ENCODE results near the gene CA11. TPM values are rescaled to one million over a fixed set of nuclear protein-coding genes. Genes with fewer than 3 reads are reported as not detected.

CA11 gene
- total RNA-seq, 1 donor from 2014 or later: 1.7 TPM

DNA sequence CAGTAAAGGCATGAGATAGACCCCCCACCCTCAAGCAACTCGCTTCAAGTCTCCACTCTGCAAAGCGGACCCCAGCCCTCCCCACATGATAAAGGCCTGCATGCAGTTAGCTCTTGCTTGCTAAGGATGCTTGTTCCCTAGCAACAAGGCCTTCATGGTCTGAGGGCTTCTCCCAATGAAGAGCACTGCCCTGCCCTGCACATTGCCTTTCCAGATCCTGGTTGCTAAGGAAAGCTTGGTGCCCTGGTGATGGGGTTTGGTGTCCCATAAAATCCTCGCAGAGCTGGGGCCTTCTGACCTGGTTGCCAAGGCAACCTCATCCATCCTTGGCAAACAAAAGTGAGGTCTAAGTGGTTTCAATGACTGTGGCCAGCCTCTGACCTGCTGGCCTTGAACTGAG lies 14.8 kb downstream of the CA11 start:
- ATAC-seq: no peak
- DNase-seq (ENCODE audit: low spot score): no peak

DNA sequence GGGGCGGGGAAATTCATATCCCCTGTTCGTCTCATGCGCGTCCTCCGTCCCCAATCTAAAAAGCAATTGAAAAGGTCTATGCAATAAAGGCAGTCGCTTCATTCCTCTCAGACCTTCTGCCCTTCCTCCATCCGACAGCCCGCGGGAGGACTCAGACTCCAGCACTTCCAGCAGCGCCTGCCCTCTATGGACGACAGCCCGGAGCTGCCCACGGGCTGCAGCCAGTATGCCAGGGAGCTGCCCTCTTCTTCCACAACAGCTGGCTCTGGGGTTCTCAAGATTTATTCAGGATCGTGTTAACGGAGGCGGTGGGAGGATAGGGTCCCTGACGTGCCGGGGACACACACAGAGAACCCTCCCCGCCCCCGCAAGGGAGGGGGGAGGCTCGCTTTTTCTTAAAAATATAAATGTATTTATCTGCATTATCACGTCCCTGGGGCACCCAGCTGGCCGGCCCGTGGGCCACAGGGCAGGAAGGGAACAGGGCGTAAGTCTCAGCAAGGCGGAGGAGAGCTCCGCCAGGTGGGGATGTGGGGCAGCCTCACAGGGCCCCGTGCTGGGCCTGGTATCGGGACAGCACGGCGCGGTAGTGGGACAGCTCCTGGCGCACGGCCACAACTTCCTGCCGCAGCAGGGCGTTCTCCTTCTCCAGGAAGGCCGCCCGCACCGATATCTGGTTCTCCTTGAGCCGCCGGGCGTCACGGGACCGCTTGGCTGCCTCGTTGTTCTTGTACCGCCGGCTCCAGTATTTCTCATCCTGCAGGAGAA lies 15.5 kb downstream of the CA11 start:
- ATAC-seq: no peak
- peak; percentile 72 for DNase-seq (ENCODE audit: low spot score)

DNA sequence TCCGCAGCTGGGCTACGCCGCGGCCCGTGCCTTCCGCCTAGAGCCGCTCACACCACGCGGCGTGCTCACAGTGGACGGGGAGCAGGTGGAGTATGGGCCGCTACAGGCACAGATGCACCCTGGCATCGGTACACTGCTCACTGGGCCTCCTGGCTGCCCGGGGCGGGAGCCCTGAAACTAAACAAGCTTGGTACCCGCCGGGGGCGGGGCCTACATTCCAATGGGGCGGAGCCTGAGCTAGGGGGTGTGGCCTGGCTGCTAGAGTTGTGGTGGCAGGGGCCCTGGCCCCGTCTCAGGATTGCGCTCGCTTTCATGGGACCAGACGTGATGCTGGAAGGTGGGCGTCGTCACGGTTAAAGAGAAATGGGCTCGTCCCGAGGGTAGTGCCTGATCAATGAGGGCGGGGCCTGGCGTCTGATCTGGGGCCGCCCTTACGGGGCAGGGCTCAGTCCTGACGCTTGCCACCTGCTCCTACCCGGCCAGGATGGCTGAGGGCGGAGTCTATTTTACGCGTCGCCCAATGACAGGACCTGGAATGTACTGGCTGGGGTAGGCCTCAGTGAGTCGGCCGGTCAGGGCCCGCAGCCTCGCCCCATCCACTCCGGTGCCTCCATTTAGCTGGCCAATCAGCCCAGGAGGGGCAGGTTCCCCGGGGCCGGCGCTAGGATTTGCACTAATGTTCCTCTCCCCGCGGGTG lies 16.2 kb downstream of the CA11 start:
- ATAC-seq: peak; percentile 30
- peak; percentile 70 for DNase-seq (ENCODE audit: low spot score)

DNA sequence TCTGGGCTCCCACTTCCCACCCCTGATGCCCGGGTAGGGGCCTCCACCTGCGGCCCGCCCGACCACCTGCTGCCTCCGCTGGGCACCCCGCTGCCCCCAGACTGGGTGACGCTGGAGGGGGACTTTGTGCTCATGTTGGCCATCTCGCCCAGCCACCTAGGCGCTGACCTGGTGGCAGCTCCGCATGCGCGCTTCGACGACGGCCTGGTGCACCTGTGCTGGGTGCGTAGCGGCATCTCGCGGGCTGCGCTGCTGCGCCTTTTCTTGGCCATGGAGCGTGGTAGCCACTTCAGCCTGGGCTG lies 16.7 kb downstream of the CA11 start:
- DNase-seq (ENCODE audit: low spot score): no peak
- ATAC-seq: no peak

DNA sequence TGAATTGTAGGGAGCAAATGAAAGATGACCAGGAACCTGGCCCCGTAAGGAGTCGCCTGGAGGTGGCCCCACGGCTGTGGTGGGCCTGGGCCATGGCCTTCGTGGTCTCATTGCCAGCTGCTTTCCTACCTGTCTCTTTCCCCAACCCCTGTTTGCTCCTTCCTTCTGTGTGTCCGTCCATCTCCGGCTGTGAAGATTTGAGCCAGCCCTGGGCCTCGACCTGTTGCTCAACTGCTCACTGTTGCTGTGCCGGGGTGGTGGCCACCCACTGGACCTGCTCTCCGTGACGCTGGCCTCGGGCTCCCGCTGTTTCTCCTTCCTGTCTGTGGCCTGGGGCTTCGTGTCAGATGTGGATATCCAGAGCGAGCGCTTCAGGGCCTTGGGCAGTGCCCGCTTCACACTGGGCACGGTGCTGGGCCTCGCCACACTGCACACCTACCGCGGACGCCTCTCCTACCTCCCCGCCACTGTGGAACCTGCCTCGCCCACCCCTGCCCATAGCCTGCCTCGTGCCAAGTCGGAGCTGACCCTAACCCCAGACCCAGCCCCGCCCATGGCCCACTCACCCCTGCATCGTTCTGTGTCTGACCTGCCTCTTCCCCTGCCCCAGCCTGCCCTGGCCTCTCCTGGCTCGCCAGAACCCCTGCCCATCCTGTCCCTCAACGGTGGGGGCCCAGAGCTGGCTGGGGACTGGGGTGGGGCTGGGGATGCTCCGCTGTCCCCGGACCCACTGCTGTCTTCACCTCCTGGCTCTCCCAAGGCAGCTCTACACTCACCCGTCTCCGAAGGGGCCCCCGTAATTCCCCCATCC lies 17.3 kb downstream of the CA11 start:
- no peak for DNase-seq (ENCODE audit: low spot score)

DNA sequence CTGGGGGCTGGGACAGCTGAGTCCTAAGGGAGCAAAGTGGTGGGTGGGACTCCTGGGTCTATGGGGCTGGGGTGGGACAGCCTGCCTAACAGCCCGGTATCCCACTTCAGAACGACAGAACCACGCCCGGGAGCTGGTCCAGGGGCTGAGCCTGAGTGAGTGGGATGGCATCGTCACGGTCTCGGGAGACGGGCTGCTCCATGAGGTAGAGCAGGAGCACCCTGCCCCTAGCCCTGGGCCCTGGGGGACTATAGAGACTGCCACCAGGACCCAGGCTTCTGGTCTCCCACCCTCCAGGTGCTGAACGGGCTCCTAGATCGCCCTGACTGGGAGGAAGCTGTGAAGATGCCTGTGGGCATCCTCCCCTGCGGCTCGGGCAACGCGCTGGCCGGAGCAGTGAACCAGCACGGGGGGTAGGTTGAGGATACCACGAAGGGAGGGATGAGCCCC lies 18.1 kb downstream of the CA11 start:
- no peak for ATAC-seq
- DNase-seq (ENCODE audit: low spot score): no peak

More for the DNA sequence above, 17.3 kb downstream of the CA11 start:
- no peak for ATAC-seq

DNA sequence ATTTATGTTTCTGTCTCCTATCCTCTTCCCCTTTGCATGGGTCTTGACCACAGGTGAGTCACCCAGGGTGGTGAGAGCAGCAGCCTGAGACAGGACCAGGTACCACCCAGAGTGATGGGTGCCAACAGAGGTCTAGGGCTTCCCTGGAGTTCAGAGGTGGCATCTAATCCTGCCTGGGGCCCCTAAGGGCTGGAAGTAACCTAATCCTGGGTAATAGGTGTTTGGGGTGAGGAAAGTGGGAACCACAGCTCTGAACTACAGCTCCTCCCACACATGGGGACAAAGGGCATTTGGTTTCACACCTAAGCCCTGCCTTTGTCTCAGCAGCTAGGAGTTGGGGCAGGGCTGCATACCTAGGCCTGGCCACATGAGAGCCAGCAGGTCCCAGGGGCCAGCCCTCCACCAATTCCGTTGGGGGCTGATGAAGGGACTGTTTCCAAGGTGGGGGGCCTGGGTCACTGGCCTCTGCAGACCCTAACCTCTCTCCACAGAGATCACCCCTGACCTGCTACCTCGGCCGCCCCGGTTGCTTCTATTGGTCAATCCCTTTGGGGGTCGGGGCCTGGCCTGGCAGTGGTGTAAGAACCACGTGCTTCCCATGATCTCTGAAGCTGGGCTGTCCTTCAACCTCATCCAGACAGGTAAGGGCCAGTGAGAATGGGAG lies 18.7 kb downstream of the CA11 start:
- DNase-seq (ENCODE audit: low spot score): peak; percentile 66
- peak; percentile 39 for ATAC-seq

DNA sequence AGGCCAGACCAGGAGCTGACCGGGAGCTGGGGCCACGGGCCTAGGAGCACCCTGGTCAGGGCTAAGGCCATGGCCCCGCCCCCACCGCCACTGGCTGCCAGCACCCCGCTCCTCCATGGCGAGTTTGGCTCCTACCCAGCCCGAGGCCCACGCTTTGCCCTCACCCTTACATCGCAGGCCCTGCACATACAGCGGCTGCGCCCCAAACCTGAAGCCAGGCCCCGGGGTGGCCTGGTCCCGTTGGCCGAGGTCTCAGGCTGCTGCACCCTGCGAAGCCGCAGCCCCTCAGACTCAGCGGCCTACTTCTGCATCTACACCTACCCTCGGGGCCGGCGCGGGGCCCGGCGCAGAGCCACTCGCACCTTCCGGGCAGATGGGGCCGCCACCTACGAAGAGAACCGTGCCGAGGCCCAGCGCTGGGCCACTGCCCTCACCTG lies 20.1 kb downstream of the CA11 start:
- peak; percentile 3 for ATAC-seq
- peak; percentile 67 for DNase-seq (ENCODE audit: low spot score)

DNA sequence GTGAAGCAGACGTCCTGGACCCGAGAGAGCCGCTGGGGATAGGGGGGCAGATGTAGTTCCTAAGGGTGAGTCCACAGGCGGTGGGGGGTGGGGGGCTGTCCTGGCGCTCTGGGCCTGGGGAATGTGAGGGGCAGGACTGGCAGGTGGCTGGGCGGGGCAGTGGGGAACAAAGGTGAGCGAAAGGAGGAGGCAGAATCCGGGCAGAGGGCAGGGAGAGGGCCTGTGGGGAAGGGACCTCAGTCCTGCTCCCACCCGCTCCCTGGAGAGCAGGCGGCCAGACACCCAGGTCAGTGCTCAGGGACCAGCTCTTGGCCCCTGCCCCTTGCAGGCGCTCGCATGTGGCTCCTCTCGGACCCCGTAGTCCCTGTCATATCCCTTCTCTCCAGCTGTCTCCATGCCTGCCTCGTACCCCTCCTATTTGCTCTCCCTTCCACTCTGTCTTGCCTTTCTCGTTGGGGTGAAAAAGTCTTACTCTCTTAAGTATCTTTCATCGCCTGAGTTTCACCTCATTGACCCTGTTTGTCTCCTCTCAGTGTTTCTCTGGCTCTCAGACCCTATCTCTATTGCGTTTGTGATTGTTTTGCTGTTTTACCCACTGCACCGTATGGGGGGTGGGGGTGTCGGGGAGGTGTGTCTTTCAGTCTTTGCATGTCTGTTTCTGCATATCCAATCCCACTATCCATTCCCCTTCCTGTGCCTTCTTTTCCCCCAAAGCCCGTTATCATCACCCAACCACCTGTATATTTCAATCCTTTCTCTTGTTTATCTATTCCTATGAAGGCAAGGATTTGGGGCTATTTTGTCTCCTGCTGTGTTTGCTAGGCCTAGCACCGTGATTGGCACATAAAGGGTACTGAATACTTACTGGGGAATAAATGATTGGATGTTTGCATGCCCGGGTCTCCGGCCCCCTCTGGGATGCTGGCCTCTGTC lies 20.9 kb downstream of the CA11 start:
- peak; percentile 49 for ATAC-seq

DNA sequence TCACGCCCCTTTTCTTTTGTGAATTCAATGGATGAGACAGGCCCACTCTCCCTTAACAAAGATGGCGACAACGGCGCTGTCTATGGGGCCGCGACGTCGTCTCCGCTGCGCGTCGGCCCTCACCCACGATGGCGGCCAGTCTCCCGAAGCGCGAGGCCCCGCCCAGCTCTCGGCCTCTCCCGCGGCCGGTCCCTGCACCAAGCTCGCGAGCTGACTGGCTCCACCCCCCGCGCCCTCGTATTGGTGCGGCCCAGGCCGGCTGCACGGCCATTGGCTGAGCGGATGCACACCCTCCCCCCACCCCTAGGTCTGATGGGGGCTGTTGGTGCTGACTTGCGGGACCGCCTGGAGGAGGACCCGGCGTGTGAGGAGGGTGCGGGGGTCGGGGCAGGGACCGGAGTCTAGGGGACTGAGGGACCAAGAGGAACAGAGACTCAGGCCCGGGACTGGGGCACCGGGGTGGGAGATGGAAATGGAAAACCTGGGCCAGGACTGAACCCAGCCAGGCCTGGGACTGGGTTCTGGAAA lies 21.9 kb downstream of the CA11 start:
- peak; percentile 75 for ATAC-seq

More for the DNA sequence above, 20.9 kb downstream of the CA11 start:
- peak; percentile 69 for DNase-seq (ENCODE audit: low spot score)

DNA sequence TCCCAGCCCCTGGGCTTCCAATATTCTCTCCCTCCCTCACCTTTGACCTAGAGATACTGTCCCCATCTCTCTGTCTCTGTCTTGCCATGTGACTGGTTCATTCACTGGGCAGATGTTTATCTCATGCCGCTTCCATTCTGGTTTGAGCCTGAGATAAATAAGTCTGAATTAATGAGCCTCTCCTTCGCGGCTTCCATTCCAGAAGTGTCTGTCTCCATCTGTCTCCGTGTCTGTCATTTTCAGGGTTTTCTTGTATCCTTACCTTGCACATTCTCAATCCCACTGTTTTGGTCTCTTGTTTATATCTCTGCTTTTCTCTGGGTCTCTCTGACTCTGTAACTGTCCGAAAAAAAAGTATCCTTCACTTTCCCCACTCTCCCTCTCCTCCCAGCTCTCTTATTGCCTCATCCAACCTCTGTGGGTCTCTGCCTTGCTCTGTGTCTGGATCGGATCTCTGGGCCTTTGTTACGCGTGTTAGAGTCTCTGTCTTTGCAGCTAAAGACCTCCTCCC lies 22.4 kb downstream of the CA11 start:
- DNase-seq (ENCODE audit: low spot score): no peak
- ATAC-seq: no peak

More for the DNA sequence above, 21.9 kb downstream of the CA11 start:
- peak; percentile 98 for DNase-seq (ENCODE audit: low spot score)

DNA sequence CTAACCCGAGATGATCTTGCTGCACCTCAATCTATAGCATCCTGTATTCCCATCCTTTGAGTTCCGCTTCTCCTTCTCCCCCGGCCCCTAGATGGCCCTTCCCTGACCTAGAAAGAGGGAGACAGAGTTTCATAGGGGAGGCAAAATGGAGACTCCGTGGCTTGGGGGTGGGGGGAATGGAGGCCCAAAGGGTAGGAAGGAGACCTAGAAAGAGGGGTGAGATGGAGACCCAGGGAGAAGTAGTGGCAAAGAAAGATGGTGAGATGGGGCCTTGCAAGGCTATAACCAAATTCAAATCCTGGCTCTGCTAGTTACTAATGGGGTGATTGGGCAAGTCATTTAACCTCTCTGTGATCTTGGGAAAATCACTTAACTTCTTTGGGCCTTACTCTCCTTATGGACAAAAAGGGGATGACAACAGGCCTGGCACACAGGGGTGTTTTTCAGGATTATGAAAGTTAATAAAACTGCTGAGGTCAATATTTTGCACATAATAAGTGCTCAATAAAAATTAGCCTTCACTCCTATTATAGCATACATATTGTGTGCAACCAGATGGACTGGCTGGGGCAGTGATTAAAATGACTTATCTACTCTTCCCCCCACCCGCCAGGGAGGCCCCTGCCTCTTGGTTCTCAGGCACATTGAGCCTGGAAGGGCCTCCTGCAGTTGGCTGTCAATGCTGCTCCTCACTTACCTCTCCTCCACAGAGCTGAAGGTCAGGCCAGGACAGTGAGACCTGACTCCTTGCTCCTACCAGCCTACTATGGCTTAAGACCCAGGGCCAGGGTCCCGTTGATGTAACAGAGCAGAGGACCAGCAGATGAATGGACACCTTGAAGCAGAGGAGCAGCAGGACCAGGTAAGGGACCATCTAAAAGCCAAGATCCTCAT lies 26.0 kb downstream of the CA11 start:
- ATAC-seq (no peak), DNase-seq (ENCODE audit: low spot score) (no peak)

DNA sequence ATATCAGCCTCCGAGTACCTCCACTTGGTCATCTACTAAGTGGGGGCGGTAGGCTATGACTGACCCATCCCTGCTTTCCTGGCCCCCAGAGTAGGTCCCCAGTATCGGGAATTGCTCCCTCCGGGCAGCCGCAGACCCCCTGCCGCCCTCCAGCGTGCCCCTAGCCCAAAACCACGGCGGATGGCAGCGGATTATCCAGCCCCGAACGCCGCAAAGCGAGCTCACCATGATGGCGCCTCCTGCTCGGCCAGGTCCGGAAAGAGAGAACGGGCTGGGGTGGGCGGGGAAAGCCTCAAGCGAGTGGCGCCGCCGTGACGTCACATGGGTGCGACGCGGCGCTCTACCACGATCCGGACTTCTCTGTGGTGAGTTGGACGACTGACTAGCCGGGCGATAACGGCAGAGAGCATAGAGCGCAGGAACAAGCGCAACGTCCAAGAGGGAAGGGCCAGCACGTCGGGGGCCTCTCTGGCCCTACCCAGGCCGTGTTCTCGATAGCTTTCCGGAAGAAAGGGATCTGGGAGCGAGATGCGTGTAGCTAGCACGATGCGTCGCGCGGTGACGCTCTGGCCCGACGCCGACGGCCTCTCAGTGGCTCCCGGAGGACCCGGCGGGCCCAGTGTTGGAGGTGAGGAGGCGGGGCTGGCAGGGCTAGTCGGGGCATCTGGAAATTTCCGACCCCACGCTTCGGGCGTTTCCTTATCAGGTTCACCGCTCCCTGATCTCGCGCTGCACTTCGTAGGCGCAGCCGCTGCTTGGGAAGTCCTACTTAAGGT lies 26.9 kb downstream of the CA11 start, which contains the start of the genes RPL18 and SPHK2:
RPL18 (minus strand) TSS at position 263 of the 776 bp plus-strand sequence; CDS start at position 228, 35 bp downstream.
SPHK2 (plus strand) TSS at position 591 of the 776 bp plus-strand sequence. CDS start 1,009 bp downstream, outside the sequence.
- DNase-seq (ENCODE audit: low spot score): peak; percentile 99
- ATAC-seq: peak; percentile 85

DNA sequence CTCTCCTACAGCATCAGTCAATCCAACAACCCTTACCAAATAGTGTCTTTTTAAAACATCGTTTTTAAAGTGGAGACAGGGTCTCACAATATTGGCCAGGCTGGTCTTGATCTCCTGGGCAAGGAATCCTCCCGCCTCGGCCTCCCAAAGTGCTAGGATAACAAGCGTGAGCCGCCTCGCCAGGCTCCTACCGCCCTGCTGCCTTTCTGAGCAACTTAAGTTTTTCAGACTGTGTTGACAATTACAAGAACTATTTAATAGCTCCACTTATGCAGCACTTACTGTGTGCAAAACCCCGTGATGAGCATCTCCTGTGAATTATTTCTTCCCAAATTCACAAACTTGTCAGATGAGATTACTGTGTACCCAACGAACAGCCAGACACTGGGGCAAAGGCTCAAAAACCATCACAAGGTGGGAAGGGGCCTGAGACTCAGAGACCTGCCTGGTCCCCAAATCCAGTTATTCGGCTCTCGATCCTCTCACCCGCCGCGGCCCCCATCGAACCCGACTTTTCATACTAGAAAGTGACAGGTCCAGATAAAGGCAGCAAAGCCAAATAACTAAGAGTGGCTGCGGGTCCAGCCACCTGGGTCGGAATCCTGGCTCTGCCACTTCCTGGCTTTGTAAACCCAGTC lies 27.6 kb downstream of the CA11 start:
- DNase-seq (ENCODE audit: low spot score) (no peak), ATAC-seq (no peak)

DNA sequence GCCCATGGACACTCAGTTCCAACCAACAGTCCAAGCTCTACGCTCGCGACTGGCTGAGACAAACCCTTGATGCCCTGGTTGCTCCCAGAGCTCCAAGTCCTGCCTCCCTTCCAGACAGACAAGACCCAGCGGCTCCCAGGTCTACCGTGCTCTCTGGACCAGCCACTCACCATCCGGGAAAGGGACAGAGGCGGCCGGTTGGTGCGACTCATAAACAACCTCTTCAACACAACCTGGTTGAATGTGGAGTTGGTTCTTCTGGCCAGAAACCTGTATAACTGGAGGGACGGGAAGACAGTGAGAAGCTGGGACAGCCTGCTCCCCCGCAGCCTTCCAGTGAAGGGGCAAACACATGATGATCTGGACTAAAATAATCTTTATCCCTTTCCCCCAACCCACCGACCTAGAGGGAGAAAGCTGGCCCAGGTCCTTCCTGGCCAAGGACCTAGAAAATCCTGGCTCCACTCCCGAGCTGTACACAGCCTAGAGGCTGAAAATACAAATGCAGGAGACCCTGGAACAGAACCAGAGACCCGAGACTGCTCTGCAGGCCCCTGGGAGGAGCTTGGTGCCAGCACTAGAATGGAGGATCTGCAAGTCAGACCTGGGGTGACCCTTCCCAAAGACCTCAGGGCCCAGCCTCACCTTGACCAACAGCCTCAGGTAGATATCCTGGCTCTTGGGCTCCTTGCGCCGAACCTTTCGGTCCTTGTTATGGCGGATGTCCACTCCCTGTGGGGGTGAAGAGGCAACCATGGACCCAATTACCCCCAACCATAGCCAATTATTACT lies 28.6 kb downstream of the CA11 start:
- ATAC-seq: no peak

DNA sequence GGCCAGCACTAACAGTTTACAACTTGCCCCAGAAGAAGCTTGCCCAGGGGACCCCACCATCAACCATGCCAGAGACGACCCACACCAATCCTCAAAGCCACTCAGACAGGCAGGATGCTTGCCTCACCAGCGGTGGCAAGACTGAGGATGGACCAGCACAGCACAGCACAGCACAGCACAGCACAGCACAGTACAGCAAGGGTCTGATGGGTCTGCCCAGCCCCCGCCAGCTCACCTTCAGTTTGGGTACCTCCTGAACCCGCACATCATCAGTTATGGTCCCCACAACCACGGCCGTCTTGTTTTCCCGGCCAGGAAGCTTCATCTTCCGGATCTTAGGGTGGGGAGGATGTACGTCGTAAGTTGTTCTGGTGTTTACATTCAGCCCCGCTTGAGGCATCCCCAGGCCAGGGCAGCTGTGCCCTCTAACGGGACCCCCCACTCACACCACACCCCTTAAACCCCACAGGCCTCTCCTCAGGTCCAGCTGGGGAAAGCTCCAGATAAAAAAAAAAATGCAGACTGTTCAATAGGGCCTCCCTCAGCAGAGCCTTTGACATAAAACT lies 29.4 kb downstream of the CA11 start:
- ATAC-seq: no peak

More for the DNA sequence above, 28.6 kb downstream of the CA11 start:
- no peak for DNase-seq (ENCODE audit: low spot score)

More for the DNA sequence above, 29.4 kb downstream of the CA11 start:
- no peak for DNase-seq (ENCODE audit: low spot score)
